G401 (cell line): ENCODE measurements around the gene CLCNKB. TPM values are rescaled to one million over a fixed set of nuclear protein-coding genes. Genes with fewer than 3 reads are reported as not detected.
"Not testable (repeated sequence)": the region's sequence is repeated elsewhere in the genome, so short reads cannot be mapped to it uniquely, and the experiment has no call there.

Experiments used
- DNase-seq: peaks from one replicate; pipeline ENCODE4 v3.0.0-alpha.2; 2015; ENCODE audit warnings: low spot score
- in situ Hi-C: cut with HindIII; loops from 2 replicates; pipeline ENCODE4 v1.10.0; 2016; ENCODE audit warnings: low sequenced_read_pairs, mixed read lengths
- total RNA-seq: library from RNA; depleted of rRNA; stranded (reverse); fragments of >200 nt; shearing (Covaris generic); gene quantifications from 2 replicates; pipeline ENCODE4 v1.2.3, GENCODE V29; 2014

Gene CLCNKB
- total RNA-seq, 1 experiment from 2014 or later, result 1.3 TPM

DNA sequence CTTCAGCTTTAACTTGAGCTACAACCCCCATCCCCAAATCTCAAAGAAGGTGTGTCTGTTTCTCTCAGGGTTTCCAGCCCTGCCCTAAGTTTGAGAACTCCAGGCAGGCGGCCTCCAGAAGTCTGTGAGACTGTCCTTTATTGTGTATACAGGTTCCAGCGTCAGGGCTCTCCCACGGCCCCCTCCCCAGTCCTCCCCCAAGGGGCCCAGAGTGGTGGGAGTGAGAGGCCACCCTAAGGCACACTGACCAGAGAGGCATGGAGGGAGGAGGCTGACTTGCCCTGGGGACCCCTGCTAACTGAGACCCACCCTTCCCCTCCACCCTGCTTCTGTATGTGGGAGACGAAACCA lies 29.7 kb upstream of the CLCNKB start:
- in situ Hi-C loops, result no loop called here
- DNase-seq, result no peak

DNA sequence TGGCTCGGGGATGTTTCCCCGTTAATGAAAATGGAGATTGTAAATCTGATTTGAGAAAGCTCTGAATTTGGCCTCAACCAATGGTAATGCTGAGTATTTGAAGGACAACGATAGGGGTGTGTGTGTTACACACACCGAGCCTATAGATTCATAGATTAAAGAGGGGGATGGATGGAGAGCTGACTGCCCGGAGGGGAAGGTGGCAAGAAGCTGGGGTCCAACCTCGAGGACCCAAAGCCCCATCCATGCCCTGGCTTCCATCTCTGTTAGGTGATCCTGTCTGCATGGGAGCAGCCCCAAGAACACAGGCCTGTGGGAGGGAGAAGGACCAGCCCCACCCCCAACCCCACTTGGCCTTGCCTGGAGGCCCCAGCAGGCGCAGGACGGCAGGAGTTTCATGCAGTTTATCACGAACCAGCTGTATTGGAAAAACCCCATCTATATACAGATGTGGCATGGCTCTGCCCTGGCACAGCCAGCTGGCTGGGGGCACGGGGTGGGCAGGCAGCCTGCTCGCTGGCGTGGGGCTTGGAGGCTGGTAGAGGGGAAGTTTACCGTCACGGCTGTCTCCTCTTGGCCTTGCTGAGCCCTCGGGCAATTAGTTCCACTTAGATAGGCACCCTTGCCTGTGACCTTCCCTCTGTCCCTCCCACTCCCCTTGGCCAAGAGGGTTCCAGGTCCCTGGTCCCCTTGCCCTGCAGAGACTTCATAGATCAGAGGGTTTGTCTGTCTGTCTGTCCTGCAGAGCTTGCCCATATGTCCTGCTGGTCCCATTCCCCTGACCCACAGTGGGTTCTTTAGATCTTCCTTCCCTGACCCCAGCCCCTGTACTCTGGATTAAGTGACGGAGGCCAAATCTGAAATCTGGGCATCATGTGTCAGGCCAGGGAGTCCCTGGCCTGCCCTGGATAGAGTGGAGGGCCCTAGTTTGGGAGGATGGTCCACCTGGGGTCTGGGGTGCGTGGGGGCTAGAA lies 28.8 kb upstream of the CLCNKB start:
- DNase-seq, result peak; percentile 15
- in situ Hi-C loops, result no loop called here

DNA sequence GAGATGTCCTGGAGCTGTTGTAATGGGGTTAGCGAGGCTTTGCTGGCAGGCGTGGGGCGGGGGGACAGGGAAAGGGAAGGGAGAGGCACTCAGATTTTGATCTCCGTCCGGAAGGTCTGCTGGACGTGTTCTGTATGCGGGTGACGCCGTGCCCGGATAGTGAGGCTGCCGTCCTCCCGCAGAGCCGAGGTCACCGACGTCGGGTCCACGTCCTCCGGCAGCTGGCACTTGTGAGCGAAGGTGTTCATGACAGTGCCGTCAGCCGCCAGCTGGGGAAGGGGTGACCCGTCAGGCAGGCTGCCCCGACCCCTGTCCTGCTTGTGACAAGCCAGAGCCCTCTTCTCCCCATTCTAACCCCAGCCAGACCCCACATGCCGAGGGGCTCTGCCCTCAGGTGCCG lies 28.1 kb upstream of the CLCNKB start:
- in situ Hi-C loops, result no loop called here
- no peak for DNase-seq

DNA sequence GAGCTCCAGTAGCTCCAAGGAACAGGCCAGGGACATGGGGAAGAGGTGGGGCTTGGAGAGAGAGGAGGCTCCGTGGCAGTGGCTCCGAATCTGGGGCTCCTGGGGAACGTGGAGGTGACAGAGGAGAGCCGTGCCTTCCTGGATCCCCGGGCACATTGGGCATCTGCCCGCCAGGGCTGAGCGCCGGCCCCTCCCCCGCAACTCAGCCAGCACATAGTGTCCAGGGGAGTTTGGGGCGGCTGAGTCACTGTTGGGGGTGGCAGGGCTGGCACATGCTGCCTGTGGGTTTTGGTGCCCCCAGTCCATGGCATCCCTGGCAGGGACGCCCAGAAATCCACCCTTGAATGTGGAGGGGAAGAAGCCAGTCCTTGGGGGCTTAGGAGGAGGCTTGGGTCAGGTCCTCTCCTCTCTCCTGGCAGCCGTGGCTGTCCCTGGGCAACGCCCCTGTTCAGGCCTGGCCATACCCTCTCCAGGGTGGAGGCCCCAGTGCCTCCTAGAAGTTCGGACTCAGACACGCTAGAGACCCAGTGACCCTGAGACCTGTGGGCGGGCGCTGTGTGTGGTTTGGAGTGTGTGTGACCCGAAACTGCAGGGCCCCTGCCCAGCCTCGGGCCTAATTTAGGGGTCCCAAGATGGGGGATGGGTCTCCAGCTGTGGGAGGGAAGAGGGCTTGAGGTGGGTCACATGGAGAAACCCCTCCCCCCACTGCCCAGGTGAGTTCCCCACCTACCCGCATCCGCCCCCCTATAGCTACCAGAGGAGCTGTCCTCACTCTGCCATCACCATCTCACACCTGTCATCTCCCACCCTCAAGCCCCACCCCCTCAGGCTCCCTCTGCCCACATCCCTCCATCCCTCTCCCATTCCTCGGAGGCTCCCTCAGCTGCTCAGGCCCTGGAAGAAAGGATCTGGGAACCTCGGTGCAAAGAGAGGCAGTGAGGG lies 27.4 kb upstream of the CLCNKB start:
- DNase-seq, result peak; percentile 33
- in situ Hi-C loops, result no loop called here

DNA sequence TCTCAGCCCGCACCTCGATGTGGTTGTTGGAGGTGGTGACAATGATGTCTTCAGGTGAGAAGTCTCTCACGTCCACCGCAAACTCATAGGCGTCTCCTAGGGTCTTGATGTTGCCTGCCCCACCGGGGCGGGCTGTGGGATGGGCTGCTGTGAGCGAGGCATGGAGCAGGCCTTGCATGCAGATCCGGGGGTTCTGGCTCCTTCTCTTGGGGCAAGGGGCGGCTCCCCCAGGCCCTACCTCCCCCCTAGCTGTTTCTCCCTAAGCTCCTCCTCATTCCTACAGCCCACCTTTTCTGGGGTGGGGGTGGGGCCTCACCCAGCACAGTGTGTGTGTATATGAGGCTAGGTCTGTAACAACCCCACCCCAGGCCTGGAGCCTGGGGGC lies 26.5 kb upstream of the CLCNKB start:
- in situ Hi-C loops, result no loop called here

DNA sequence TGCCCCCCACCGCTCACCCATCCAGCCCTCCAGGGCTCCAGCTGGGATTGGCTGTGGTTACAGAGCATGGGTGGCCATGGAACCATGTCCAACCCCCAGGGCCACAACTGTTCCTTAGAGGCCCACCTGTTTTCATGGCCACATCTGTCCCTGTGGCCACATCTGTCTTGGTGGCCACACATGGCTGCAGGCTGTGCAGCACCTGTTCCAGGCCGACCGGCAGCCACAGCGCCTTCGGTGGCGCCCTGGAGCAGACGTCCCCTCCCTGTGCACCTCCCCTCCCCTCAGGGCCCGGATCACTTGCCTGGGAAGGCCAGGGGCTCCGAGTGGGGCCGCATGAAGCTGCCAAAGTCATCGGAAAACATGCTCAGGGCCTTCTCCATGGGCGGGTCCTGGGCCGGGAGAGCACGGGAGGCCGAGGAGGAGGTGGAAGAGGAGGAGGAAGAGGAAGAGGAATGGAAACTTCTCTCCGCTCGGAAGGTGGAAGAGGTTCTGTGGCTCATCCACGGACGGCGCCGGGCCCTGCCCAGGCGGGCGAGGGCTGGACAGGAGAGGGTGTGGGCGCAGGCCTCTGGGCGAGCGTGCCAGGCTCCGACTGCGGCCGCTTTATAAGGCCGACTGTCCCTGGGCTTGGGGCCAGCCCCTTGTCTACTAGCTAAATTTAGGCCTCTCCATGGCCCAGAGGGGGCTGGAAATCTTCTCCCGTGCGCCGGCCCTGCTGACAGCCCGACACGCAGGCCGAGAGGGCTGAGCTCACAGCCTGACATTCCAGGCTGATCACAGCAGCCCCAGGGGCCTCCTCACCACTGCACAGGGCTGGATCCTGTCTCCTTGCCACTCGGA lies 25.9 kb upstream of the CLCNKB start, which contains the start of gene HSPB7:
HSPB7 (minus strand) TSS at position 583 of the 843 bp plus-strand sequence; CDS start at position 503, 80 bp downstream.
- in situ Hi-C loops, result no loop called here
- peak; percentile 98 for DNase-seq

More for the DNA sequence above, 26.5 kb upstream of the CLCNKB start:
- peak; percentile 8 for DNase-seq

DNA sequence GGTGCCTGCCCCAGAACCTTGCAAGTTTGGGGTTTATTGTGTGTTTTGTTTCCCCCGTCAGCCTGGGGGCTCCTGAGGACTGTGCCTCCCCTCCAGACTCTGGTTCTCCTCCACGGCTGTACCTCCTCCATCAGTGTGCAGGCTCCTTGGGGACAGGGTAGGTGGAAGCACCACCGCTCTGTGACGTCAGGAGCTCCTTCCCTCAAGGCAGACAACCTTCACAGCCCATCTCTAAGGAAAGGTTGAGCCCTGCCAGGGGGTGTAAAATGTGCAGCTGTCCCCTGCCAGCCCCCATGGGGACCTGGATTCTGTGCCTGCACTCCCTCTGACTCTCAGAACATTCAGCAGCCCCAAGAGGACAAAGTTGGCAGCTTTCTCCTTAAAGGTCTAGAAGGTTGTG lies 25.3 kb upstream of the CLCNKB start:
- no peak for DNase-seq
- in situ Hi-C loops, result no loop called here

DNA sequence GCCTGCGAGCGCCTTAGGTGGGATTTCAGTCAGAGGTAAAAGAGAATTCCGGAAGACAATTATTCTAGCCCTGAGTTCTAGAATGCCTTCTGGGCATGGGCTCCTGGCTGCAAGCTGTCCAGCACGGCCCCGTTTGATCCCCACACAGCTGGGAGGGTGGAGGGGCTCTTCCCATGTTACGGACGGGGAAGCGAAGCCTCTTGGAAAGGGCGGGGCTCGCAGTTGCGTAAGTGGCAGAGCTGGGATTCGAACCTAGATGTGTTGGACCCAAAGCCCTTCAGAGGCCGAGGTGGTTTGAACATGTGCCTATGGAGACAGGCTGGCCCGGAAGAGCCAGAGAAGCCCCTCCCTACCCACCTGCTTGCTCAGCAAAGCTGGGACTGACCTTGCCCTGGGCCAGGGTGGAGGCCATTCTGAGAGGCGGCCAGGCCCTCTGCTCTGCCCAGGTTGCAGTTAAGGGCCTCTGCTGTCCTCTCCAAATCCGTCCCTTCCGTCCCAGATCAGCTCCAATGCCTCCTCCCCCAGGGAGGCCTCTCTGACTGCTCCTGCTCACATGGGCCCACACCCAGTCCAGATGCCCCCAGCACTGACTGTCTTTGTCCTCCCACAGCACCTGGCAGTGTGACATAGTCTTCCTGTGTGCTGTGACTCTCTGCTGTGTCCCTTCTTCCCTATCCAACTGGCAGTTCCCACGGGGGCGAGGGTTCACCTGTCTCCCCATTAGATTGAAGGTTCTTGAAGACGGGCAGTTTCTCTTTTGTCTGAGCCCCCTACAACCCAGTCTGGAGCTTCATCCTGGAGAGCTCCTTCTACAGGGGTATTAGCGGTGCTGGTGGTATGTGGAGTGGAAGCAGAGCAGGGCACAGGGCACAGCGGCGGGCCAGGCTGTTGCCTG lies 24.6 kb upstream of the CLCNKB start:
- in situ Hi-C loops, result no loop called here
- DNase-seq, result peak; percentile 32

DNA sequence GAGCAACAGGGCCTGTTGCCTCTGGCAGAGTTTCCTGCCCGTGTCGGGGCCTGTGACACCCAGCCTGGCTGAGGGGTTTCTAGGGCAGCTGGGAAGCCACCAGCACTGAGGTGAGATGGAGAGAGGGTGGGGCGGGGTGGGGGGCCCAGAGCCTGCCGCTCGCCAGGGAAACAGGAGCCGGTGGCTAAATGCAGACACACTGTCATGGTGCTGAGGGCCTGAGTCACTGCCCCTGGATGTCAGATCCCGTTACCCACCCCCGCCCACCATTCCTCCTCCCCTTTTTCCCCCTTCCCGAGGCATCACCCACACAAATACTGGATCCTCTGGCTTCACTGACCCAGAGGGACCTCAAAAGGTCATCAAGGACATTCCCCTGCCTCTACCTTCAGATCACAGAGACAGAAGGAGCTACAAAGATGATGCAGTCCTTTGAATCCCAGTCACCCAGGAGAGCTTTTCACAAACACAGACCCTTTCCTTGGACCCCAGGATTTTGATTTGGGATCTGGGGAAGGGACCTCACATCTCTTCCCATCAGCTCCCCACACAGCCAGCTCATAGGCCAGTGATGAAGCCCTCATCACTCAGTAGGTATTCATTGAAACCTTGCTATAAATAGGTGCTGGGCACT lies 23.8 kb upstream of the CLCNKB start:
- in situ Hi-C loops, result no loop called here
- peak; percentile 32 for DNase-seq

DNA sequence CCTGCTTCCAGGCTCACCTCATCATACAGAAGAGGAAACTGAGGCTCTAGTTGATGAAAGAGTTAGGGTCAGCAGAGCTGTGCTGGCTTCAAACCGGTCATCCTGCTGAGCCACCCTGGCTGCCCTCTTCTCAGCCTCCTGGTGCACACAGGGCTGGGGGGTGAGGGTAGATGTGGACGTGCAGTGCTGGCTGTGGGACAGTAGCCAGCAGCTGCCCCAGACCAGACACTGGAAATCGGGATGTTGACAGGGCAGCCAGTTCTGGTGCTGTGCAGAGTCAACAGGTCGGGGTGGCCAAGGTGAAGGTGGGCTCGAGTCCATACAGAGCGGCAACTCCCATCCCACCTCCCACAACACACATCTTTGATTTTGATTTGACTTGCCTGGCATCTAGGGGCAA lies 23.3 kb upstream of the CLCNKB start:
- DNase-seq, result peak; percentile 6
- in situ Hi-C loops, result no loop called here

DNA sequence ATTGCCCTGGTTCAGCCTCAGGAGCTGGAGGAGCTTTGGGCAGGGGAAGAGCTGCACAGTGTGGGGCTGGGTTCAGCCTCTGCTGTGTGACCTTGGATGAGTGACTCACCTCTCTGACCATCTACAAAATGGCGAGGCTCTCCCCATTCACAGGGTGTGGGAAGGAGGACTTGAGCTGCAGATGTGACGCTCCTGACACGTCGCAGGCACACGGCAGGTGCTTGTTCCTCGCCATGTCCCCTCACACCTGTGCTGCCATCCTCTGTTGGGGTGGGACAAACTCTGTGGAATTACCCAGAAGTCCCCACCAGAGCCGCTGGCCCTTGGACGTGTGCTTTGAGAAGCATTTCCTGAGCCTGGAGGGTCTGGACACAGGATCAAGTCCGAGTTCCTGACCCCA lies 22.7 kb upstream of the CLCNKB start:
- DNase-seq, in situ Hi-C loops: not testable (repeated sequence)

DNA sequence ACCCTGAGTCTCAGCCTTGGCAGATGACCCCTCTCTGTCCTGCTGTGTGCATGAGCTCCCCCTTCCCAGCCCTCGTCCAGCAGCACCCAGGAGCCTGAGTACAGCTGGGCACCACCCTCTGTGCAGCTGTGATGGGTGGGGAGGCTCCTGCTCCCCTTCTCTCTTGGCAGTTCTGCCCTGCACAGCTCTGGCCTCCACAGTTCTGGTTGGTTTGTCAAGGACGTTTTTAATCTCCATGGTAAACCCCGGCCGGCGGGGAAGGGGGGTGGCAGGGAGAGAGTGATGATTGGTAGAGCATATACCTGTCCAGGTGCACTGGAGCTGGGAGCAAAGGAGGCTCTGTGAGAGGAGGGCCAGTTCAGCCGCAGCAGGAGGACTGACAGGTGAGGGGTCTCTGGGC lies 21.9 kb upstream of the CLCNKB start, which contains the start of gene CLCNKA:
CLCNKA (plus strand) TSS at position 356 of the 400 bp plus-strand sequence. CDS start 584 bp downstream, outside the sequence.
- DNase-seq, result no peak
- in situ Hi-C loops, result no loop called here

DNA sequence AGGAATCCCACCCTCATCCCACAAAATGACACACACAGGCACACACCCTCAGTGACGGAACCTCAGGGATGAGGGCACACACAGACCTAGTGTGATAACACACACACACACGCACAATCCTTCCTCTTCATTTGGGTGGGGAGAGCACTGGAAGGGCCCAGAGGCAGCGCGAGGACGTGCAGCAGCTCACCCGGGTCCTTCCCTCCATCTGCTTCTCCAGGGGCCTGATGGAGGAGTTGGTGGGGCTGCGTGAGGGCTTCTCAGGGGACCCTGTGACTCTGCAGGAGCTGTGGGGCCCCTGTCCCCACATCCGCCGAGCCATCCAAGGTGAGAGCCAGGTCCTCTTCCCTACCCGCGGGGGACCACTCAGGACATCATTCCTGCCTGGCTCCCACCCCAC lies 21.2 kb upstream of the CLCNKB start:
- in situ Hi-C loops, result no loop called here
- DNase-seq, result peak; percentile 12

DNA sequence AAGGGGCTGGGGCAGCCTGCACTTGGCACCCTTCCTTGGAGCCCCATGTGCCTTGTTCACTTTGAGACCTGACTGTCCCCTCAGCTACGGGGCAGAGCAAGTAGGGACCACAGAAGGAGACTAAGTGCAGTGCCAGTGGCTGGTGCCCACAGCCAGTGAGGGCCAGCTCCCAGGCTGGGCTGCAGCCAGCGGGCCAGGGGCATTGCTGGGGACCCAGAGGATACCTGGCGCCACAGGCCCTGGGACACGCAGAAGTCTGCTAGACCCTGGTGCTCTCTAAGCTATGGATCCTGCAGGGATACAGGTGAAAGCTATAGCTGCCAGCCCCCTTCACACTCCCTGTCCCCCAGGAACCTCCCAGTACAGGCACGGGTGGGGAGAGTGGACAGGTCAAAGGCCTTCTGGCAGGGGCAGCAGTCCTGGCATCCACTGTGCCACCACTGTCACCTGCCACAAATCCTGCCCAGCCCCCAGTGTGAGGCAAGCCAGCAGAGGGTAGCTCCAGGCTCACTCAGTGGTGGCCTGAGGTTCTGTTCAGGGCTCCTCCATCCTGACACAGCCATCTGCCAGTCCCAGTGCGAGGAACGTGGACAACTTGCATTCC lies 20.4 kb upstream of the CLCNKB start:
- DNase-seq, result no peak
- in situ Hi-C loops, result no loop called here

DNA sequence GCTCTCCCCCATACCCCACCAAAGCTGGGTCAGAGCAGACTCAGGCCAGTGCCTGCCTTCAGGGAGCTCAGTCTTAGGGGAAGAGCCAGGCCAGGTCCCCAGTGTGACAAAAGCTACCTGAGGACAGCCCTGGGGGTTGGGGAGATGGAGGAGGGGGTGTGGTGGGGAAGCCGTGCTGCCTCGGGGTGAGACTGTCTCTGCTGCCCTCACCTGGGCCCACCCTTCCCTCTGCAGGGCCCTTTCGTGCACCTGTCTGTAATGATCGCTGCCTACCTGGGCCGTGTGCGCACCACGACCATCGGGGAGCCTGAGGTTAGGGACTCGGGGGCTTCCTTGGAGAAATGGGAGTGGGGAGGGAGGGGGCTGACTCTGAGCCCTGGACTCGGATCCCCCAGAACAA lies 17.3 kb upstream of the CLCNKB start:
- in situ Hi-C loops, DNase-seq: not testable (repeated sequence)

DNA sequence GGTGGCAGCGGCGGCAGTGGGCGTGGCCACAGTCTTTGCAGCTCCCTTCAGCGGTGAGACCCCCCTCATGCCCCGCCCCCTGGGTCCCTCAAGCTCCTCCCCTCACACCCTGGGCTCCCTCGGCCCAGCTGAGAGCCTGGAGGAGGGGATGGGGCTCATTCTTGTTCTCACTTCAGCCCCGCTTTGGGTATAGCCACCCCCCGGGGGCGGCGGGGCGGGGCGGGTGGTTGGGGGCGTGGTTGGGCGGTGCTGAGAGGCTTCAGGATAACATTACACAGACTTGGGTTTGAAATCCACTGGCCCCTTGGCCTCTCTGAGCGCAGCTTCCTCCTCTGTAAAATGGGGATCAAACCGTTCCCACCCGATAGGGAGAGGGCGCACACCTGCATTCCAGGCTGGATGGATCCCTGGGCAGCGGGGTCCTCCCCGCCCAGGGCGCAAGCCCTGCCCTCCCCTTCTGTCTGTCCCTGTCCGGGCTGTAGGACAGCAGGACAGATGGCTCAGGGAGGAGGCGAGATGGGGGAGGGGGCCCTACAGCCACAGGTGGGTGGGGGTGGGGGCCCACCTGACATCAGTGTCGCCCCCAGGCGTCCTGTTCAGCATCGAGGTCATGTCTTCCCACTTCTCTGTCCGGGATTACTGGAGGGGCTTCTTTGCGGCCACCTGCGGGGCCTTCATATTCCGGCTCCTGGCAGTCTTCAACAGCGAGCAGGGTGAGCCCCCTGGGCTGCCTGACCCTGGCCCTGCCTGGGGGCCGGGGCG lies 16.7 kb upstream of the CLCNKB start:
- DNase-seq, result no peak
- in situ Hi-C loops, result no loop called here
